B cell (primary cell): ENCODE measurements around the gene RDM1.

Experiments used
- EZH2 ChIP-seq: IDR thresholded peaks from 2 replicates; pipeline ENCODE4 v1.6.1; 2012; ENCODE audit warnings: borderline replicate concordance, low read depth, mild to moderate bottlenecking, moderate library complexity, low read length; ENCODE audit not compliant: insufficient read depth, poor library complexity, severe bottlenecking
- TF ChIP-seq, protein P1 (sequence below): fragments of 200-600 bp; IDR thresholded peaks from one replicate; pipeline ENCODE4 v1.8.0; 2022; ENCODE audit warnings: antibody characterized with exemption, mild to moderate bottlenecking

DNA sequence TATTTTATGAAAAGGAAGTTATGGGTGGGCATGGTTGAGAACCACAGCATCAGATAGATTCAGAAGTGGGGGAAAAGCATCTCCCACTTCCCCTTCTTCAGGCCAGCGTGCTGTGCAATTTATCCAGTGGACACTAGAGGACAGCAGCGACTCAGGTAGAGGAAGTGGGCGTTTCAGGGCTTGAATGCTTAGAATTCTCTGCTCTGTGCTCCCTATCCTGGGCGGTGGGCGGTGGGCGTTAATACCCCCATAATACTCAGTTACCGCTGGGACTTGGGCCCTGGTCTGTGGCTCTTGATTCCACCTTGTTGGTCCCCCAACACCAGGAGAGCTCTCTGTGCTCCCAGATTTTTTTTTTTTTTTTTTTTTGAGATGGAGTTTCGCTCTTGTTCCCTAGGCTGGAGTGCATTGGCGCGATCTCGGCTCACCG, 16.6 kb upstream of the RDM1 start:
- TF ChIP-seq, protein P1, sequence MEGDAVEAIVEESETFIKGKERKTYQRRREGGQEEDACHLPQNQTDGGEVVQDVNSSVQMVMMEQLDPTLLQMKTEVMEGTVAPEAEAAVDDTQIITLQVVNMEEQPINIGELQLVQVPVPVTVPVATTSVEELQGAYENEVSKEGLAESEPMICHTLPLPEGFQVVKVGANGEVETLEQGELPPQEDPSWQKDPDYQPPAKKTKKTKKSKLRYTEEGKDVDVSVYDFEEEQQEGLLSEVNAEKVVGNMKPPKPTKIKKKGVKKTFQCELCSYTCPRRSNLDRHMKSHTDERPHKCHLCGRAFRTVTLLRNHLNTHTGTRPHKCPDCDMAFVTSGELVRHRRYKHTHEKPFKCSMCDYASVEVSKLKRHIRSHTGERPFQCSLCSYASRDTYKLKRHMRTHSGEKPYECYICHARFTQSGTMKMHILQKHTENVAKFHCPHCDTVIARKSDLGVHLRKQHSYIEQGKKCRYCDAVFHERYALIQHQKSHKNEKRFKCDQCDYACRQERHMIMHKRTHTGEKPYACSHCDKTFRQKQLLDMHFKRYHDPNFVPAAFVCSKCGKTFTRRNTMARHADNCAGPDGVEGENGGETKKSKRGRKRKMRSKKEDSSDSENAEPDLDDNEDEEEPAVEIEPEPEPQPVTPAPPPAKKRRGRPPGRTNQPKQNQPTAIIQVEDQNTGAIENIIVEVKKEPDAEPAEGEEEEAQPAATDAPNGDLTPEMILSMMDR: peak; percentile 74
- TF ChIP-seq EZH2: no peak
